CD4-positive, alpha-beta T cell treated with Interferon gamma for 1 hour (primary cell): ENCODE results near the gene TNFRSF12A.

Source experiments
- DNase-seq: peaks from one replicate; pipeline ENCODE4 v3.0.0-alpha.2; 2020

TNFRSF12A gene

DNA sequence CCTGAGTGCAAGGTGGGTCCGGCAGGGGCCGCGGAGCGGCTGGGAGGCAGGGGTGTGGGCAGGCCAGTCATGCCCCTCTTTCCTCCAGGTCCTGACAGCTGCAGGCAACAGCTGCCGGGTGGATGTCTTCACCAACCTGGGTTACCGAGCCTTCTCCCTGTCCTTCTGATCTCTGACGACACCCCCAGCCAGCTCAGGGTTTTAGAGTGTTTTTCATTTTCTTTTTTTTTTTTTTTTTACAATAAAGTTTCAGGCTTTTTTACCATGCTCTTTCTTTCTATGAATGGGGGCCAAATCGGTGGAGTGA, 7.3 kb downstream of the TNFRSF12A start:
- DNase-seq: no peak

DNA sequence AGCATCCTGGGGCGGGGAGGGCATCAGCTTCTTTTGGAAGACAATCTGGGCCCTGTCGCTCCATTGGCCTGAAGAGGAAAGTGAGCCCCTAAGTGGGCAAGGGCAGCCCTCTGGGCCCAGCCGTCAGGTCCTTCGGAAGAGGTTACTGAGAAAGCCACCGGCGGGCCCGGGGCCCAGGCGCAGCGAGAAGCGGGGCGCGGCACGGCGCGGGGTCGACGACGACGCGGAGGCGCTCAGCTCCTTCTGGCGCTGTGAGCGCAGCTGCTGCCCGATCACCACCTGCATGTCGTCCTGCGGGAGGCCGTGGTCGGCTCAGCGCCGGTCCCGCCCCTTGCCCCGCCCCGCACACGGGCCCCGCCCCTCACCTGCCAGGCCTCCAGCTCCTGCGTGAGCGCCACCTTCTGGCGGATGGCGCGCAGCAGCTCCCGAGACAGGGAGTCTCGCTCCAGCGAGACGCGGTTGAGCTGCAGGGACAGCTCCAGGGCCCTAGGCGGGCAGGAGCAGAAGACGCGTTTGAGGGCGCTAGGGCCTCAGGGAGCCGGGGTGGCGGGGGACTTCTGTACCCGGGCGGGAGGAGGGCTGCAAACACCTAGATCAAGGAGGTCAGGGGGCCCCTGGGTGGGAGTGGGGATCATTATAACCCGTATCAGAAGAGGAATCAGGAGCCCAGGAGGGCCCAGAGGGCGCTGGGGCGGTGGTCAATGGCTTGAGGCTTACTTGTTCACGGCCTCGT, 8.0 kb downstream of the TNFRSF12A start:
- DNase-seq: peak; percentile 84

- no peak for DNase-seq
Measured at GRCh38 chr16:3028716-3029319, 8.7 kb downstream of the TNFRSF12A start.

DNA sequence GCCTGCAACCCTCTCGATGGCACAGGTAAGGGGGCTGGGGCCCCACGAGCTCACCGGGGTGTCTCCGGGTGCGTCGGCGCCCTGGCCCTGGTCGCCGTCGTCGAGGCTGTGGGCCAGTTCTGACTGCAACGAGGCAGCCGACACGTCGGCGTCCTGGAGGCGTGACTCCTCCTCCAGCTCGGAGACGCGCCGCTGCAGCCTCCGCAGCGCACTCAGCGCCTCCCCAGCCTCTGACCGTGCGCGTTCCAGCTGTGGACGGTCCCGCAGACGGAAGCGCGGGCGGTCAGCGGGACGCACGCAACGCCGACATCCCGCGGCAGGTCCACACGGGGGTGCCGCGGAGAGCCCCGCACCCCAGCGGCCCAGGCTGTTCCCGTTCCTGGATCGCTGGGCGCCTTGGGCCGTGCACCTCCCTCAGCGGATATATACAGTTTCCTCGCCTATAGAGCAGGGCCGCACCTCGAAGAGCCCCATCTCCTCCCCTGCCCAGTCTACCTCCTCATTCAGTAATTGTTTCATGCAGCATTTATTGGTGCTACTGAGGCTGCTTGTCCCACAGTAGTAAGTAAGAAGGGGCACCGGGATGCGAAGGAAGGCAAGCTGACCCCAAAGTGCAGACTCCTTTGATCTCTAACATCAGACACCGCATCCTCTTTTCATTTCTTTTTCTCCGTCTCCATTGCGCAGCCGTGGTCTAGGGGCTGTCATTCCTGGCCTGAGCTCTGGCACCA, 9.5 kb downstream of the TNFRSF12A start:
- DNase-seq: no peak

DNA sequence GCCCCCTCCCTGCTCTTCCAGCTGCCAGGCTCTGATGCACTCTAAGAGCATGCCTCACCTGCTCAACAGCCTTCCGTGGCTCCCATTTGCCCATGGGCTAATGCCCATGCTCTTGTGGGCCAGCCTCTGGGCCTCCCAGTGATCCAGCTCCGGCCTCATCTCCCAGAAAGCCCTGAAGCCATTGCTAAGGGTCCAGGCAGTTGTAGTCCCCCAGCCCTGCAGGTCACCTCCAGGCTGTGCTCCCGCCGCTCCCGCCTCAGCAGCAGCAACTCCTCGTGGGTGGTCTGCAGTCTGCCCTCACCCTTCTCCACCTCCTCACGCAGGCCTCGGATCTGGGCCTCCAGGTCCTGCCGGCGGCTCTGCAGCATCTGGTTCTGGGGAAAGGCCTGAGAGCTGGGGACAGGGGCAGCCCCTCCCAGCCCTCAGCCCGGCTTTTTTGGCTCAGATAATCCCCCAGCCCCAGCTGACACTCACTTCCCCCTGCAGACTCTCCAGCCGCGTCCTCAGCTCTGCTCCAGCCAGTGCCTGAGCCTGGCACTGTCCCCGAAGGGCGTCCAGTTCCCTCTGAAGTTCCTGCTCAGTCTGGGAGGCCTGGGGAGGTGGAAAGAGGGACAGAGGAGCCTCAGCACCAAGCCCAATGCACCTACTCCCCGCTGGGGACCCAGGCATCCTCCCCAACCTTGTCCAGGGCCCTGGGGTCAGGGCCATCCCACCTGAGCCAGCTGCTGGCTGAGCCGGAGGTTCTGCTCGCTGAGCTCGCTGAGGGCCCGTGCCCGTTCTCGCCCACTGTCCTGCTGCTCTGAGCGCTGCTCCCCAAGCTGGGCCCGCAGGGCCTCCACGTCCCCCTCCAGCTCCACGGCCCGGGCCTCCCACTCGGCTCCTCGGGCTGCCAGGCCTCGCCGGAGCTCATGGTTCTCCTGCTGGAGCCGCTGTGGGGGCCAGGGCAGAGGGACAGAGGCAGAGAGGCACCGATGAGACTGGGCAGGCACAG, 10.3 kb downstream of the TNFRSF12A start:
- no peak for DNase-seq

DNA sequence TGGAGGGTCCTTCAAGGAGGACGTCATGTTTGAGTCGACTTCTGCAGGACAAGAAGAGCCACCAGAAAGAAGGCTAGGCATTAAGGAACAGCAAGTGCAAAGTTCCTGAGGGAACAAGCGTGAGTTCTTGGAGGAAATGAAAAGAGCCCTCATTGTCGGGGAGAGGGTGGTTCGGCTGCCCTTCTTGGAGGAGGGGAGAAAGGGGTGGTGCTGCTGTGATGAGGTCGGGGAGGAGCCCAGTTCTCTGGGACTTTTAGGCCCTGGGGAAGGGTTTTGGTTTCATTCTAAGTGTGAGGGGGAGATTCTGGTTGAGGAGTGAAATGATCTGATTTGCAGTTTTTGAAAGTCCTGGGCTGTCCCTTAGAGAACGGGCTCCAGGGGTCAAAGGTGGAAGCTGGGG, 12.5 kb downstream of the TNFRSF12A start:
- DNase-seq: no peak

GRCh38 chr16:3035289-3035971, 15.3 kb downstream of the TNFRSF12A start:
- DNase-seq: no peak

GRCh38 chr16:3035972-3036725, 16.0 kb downstream of the TNFRSF12A start:
- DNase-seq: no peak

DNA sequence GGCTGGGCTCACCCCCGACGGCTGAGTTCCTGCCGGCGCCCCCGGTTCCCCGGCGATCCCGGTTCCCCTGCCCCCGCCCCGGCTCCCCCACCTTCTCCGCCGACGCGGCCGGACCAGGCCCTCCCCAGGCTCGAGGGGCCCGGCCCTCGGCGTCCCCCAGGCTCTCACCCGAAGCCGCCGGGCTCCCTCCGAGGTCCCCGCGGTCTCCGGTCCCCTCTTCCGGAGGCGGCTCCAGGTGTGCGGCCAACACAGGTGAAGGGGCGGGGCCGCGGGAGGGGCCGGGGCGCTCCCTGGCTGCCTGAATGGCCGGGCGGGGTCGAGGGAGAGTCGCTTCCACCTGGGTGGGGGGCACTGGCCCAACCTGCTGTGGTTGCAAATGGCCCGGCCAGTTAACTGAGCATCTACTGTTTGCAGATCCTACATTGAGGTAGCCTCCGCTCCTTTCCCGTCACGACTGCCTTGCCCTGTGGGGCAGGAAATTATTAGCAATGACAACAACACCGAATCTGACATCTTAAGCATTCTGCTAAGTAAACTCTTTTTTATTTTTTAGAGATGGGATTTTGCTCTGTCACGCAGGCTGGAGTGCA, 16.7 kb downstream of the TNFRSF12A start, which contains the start of gene BICDL2:
BICDL2 (minus strand) TSS at position 219 of the 590 bp plus-strand sequence. CDS start 1,448 bp downstream, outside the sequence.
- DNase-seq: no peak

- no peak for DNase-seq
Measured at GRCh38 chr16:3038256-3038655, 18.1 kb downstream of the TNFRSF12A start.

GRCh38 chr16:3038896-3039295, 18.7 kb downstream of the TNFRSF12A start:
- no peak for DNase-seq

GRCh38 chr16:3042376-3042775, 22.2 kb downstream of the TNFRSF12A start:
- no peak for DNase-seq

GRCh38 chr16:3044708-3045107, 24.5 kb downstream of the TNFRSF12A start:
- no peak for DNase-seq

GRCh38 chr16:3045758-3046640, 25.8 kb downstream of the TNFRSF12A start, which contains the start of gene MMP25:
TSS of gene MMP25 (plus strand) at chr16:3046561. CDS start at chr16:3046918, 357 bp downstream.
- DNase-seq: no peak

GRCh38 chr16:3046641-3047386, 26.6 kb downstream of the TNFRSF12A start:
- DNase-seq: no peak

GRCh38 chr16:3047387-3047720, 27.2 kb downstream of the TNFRSF12A start:
- no peak for DNase-seq

DNA sequence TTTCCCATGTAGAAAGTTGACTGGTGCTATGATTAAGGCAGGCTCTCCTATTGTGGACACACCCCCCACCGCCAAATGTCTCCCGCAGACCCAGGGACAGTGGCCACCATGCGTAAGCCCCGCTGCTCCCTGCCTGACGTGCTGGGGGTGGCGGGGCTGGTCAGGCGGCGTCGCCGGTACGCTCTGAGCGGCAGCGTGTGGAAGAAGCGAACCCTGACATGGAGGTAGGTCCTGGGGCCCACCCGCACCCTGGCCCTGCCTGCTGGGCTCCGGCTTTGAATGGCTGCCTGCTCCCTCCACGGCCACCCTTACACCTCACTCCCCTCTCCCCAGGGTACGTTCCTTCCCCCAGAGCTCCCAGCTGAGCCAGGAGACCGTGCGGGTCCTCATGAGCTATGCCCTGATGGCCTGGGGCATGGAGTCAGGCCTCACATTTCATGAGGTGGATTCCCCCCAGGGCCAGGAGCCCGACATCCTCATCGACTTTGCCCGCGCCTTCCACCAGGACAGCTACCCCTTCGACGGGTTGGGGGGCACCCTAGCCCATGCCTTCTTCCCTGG, 29.8 kb downstream of the TNFRSF12A start:
- DNase-seq: no peak

DNA sequence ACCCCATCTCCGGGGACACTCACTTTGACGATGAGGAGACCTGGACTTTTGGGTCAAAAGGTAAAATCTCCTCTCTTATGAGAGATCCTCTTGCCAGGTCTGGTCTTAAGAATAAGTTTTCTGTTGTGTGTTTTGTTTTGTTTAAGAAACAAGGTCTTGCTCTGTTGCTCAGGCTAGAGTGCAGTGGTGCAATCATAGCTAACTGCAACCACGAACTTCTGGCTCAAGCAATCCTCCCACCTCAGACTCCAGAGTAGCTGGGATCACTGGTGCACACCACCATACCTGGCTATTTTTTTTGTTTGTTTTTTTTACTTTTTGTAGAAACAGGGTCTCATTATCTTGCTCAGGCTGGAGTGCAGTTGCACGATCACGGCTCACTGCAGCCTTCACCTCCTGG, 30.3 kb downstream of the TNFRSF12A start:
- no peak for DNase-seq

- DNase-seq: no peak
Measured at GRCh38 chr16:3051009-3051408, 30.8 kb downstream of the TNFRSF12A start.
